GM18873 (cell line): ENCODE data around the gene SLC39A11.
"Not testable (repeated sequence)": the region's sequence is repeated elsewhere in the genome, so short reads cannot be mapped to it uniquely, and the experiment has no call there.

Experiments
- ATAC-seq: cut with Tn5 transposase; IDR thresholded peaks from one replicate; pipeline ENCODE4 v1.9.1; 2021; ENCODE audit warnings: mild to moderate bottlenecking, moderate library complexity, moderate number of reproducible peaks; ENCODE audit not compliant: unreplicated experiment, low FRiP score

Gene SLC39A11, protein sequence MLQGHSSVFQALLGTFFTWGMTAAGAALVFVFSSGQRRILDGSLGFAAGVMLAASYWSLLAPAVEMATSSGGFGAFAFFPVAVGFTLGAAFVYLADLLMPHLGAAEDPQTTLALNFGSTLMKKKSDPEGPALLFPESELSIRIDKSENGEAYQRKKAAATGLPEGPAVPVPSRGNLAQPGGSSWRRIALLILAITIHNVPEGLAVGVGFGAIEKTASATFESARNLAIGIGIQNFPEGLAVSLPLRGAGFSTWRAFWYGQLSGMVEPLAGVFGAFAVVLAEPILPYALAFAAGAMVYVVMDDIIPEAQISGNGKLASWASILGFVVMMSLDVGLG

DNA sequence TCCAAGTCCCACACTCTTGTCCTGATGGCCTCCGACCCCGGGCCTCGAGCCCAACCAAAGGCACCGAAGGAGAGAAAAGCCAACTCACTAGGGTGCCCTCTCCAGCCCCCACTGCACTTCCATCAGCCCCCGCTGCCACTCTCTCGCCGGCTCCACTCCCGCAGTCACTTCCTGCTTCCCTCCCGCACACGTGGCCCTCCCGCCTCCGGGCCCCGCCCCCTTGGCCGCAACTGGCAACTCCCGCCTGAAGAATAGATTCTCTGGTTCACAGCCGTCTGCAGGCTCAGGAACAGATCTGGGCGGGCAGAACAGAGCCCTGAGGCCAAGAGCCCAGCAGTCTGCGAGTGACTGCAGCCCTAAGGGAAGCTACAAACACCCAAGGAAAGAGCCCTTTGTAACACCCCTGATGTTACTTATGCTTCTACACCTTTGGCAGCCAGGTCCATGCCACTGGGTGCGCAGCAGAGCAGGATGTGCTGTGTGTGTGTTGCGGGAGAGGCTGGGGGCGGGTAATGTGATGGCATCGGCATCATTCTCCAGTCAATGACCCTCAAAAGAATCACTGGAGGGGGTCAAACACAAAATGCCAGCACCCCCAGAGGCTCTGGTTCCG lies at the start of gene SLC39A11:
TSS of gene SLC39A11 (minus strand) at position 166 of the 613 bp plus-strand sequence. CDS start 3,924 bp downstream, outside the sequence.
- peak; percentile 95 for ATAC-seq

GRCh38 chr17:73141411-73141810 lies 48.9 kb upstream of the SLC39A11 start:
- ATAC-seq = no peak

- ATAC-seq = no peak
Observed at GRCh38 chr17:73140566-73140965, 48.1 kb upstream of the SLC39A11 start.

GRCh38 chr17:73139296-73139695 lies 46.8 kb upstream of the SLC39A11 start:
- no peak for ATAC-seq

DNA sequence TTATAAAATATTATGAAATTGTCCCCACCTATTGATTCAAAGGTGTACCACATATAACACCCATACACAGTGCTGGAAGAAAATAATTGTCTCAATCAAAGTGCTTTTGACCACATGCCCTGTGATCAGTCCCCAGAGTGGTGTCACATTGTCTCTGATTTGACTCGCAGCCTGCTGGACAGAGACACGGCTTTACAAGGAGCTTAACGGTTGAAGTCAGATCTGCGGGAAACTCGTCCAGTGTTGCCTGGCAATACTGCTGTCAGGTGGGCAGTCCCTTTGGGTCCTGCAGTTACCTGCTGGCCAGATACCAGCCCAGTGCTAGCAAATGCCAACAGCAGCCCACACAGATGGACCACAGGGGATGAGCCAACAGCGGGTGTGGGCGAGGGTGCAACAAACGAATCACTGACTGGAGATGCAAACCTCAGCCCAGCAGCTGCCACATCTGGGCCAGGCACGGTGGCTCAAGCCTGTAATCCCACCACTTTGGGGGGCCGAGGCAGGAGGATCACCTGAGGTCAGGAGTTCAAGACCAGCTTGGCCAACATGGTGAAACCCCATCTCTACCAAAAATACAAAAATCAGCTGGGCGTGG lies 46.2 kb upstream of the SLC39A11 start:
- no peak for ATAC-seq

DNA sequence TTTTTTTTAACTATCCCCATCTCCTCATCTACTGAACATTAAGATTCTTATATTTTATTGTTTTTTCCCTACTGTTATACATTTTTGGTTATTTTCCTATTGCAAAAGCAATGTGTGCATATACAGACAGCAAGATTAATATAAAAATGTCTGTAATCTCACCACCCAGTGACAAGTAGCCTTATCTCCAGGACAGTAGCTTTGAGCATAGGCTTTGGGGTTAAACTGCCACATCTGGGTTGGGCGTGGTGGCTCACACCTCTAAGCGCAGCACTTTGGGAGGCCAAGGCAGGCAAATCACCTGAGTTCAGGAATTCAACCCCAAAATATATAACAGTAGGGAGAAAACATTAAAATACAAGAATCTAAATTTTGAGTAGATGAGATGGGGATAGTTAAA lies 44.9 kb upstream of the SLC39A11 start:
- ATAC-seq = no peak

- ATAC-seq = no peak
Observed at GRCh38 chr17:73135766-73136165, 43.3 kb upstream of the SLC39A11 start.

GRCh38 chr17:73133911-73134649 lies 41.6 kb upstream of the SLC39A11 start:
- no peak for ATAC-seq

DNA sequence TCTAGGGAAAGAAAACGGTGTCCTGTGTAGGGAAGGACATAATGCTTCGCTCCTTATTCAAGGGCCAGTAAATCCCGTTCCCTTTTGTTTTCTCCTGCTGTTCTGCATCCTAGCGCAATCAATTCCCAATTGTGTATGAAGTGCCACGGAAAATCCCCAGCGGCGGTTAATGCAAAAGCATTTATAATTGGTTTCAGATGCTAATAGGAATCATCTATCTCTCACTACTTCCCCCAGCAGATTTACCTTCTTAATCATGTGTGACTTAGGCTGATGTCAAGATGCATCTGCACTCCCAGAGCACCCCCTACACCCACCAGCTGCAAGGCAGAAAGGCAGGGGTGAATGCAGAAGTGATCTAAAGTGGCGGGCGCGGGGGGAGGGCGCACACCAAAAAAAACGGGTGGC lies 39.6 kb upstream of the SLC39A11 start:
- ATAC-seq = no peak

GRCh38 chr17:73131439-73131838 lies 39.0 kb upstream of the SLC39A11 start:
- ATAC-seq = not testable (repeated sequence)

DNA sequence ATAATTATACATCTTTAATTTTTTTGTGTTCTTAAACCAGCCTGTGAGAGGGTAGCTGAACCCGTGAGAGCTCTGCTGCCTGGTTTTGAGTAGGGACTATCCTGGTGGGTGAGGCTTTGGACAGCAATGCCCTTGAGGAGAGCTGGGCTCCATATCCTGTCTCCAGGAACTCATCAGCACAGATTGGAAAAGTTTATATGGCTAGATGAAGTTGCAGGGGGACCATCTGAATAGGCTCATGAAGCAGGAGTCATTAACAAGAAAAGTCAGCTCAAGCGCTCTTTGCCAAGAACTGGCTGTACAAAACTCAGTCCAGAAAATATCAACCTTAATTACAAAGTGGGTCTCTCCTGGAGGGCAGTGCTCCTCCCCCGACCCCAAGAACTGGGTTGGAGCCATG lies 38.5 kb upstream of the SLC39A11 start:
- no peak for ATAC-seq

GRCh38 chr17:73128496-73128895 lies 36.0 kb upstream of the SLC39A11 start:
- no peak for ATAC-seq

GRCh38 chr17:73126716-73127473 lies 34.4 kb upstream of the SLC39A11 start:
- ATAC-seq = no peak

- ATAC-seq = no peak
Observed at GRCh38 chr17:73123606-73124320, 31.3 kb upstream of the SLC39A11 start.

DNA sequence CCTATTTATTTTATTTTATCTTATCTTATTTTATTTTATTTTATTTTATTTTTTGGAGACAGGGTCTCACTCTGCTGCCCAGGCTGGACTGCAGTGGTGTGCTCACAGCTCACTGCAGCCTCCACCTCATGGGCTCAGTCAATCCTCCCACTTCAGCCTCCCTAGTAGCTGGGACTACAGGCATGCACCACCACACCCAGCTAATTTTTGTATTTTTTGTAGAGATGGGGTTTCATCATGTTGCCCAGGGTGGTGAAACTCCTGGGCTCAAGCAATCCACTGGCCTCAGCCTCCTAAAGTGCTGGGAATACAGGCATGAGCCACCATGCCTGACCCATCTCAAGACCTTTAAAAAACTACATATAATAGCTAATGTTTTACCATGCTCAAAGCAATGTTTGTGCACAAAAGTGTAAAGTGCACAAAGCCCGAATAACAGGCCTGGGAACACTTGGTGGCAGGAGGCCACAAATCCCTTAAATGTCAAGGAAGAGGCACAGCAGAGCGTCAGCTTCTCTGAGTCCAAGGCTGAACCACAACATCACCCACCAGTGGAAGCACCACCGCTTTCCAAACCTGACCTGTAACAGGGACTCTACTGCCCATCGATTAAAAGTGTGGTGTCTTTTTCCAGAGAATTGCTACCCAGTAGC lies 30.6 kb upstream of the SLC39A11 start:
- ATAC-seq = no peak

DNA sequence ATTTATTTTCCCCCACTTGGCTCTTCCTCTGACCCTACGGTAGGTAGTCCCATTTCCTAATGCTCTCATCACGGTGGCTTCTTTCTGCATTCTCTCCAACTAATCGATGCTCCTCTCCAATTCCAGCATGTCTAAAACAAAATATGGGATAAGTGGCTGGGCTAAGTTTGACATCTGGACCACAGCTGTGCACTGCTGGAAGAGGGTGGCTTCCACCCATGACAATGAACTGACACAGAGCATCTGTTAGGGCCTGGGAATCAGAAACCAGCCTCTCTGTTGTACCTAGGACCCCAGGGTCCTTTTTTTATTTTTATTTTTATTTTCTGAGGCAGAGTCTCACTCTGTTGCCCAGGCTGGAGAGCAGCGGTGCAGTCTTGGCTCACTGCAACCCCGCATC lies 29.0 kb upstream of the SLC39A11 start:
- no peak for ATAC-seq

GRCh38 chr17:73119631-73120030 lies 27.1 kb upstream of the SLC39A11 start:
- no peak for ATAC-seq

- ATAC-seq = no peak
Observed at GRCh38 chr17:73118951-73119391, 26.5 kb upstream of the SLC39A11 start.

DNA sequence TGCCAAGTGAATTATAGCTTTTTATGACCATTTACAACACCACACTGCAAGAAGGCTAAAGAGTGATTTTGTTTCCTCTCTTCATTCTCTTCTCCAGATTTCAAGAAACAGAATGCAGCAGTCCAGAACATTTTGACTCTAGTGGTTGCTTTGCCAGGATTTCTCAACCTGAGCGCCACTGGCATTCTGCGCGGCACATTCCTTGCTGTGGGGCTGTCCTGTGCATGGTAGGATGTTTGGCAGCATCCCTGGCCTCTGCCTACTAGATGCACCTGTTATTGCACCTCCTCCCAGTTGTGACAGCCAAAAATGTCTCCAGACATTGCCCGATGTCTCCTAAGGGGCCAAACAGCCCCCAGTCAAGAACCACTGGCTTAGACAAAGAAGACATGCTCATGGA lies 25.7 kb upstream of the SLC39A11 start:
- ATAC-seq = no peak
